ENCODE data around the gene HOXB5.

The HOXB5 gene

GRCh38 chr17:48615047-48615962, 21.7 kb upstream of the HOXB5 start, which contains the start of gene HOXB8:
TSS of gene HOXB8 (minus strand) at chr17:48615292. CDS start at chr17:48614704, 588 bp downstream.
- no peak for DNase-seq

DNA sequence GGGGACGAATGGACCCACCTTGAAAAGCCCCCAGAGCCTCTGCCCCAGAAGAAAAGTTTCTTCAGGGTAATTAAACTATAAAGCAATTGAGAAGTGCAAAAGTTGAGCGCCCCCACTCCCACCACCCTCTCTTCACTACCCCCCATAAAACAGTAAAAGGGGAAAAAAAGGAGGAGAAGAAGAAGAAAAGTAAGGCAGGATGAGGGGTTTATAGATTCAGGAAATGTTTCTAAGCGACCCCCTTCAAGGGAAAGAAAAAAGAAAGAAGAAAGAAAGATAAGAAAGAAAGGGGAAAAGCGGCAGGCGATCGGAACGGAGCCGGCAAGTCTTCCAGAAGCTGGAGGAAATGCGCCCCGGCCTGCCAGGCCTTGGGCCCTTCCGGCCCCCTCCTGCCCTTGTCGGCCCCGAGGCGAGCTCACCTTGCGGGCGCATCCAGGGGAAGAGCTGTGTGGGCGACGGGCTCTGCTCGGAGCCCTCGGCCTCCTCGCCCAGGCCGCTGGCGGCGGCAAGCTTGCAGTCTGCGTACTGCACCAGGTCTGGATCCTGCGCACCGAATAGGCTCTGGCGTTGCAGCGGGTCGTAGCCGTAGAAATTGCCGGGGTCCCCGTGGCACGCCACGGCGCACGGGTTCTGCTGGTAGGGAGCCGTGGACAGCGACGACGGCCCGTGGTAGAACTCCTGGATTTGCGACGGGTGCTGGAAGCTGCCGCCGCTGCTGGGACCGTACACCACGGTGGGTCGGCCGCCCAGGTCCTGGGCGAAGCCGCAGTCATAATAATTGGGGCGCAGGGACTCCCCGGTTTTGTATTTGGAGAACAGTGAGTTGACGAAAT, 20.5 kb upstream of the HOXB5 start:
- DNase-seq = no peak

DNA sequence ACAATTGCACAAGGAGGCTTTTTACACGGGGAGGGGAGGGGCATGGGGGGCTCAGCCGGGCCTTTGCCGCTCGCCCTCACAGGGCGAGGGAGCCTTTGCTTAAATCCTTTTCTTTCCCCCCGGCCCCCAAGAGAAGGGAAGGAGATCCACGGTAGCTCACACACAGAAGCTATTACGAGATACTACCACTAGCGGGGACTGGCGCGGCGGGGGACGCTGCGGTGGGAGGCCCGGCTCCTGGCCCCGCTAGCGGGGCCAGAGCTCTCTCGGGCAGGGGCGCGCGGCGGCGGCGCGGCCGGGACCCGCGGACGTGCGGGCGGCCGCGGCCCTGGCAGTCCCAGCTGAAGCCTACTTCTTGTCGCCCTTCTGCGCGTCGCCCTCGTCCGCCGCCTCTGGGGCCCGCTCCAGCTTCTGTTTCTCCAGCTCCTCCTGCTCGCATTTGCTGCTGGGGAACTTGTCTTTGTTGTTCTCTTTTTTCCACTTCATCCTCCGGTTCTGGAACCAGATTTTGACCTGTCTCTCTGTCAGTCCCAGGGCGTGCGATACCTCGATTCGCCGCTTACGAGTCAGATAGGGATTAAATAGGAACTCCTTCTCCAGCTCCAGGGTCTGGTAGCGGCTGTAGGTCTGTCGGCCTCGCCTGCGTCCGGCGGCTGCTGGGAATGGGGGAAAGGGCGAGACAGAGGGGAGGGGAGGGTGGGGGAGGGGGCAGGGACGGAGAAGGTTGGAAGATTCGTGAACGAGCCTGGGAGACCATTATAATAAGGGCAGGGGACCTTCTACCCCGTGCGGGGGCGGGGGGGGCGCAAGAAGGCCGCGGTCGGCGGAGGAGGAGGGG, 19.5 kb upstream of the HOXB5 start:
- DNase-seq = no peak

- no peak for DNase-seq
These were observed 18.9 kb upstream of the HOXB5 start for GRCh38 chr17:48612456-48612853.

DNA sequence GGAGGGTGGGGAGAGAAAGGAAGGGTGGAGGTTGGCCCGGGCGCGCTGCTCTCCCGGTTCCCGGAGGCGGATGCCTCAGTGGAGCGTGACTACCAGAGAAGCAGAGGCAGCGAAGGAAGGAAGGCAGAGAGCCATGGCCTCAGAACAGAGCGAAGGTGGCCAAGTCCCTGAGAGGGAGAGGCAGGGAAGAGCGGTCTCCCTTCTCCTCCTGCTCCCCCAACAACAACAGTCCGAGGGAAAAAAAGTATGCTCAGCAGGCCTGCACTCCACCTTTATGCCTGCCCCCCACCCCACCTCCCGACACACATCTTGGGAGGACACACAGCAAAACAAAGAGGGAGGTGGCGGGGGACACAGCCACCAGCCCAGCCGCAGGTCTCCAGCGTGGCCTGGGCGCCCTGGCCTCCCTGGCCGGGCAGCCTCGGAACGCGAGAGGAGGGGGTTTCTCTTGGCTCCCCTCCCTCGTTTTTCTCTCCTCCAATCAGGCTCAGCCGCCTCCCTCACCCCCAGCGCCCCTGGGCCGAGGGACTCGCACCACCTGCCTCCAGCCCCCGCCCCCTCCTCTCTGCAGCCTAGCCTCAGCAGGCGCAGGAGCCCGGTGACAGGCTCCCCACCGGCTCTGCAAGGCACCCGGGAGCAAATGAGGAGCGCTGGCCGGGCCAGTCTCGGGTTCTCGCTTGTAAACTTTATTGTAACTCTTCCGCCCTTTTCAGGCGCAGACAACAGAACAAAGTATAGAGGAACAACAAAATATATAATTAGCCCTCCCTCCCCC, 18.3 kb upstream of the HOXB5 start:
- no peak for DNase-seq

- no peak for DNase-seq
These were observed 17.6 kb upstream of the HOXB5 start for GRCh38 chr17:48611213-48611612.

DNA sequence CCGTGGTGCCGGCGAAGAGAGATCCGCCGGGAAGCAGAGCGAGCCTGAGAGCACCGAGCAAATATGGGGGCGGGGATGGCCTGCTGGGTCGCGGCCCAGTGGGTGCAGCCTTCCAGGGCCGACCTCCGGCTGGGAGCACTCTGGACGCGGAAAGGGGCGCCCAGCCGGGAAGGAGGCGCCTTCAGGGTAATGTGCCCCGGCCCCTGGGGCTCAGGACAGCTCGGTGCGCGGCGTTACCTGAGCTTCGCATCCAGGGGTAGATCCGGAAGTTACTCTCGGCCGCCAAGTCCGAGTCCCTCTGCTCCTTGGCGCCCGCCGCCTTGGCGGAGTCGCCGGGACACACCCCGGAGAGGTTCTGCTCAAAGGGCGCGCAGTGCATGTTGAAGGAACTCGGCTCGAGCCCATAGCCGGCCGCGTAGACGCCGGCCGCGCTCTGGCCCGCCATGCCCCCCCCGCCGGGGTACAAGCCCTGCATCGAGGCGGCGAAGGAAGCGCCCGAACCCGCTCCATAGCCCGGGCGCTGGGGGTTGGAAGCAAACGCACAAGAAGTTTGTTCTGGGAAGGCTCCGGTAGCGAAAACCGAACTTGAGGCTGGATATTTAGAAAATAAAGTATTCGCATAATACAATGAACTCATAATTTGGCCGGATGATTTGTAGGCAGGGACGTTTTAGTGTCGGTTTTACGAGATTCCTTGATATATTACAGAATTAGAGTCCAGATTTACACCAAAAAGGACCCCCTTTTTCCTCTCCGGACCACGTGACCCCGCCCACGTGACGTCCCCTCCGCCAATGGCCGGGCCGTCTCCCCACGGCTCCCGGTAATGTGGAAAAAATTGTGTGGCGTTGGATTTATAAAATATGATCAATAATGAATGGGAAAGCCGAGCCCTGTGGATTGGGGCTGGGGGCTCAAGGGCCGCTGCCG, 17.0 kb upstream of the HOXB5 start, which contains the start of gene HOXB7:
HOXB7 (minus strand) TSS at position 736 of the 930 bp plus-strand sequence; CDS start at position 637, 99 bp downstream.
- DNase-seq = peak; percentile 56

GRCh38 chr17:48609759-48610281, 16.2 kb upstream of the HOXB5 start:
- DNase-seq = no peak

GRCh38 chr17:48609033-48609432, 15.5 kb upstream of the HOXB5 start:
- no peak for DNase-seq

GRCh38 chr17:48608494-48608834, 14.9 kb upstream of the HOXB5 start:
- no peak for DNase-seq

- DNase-seq = no peak
These were observed 13.5 kb upstream of the HOXB5 start for GRCh38 chr17:48606892-48607614.

DNA sequence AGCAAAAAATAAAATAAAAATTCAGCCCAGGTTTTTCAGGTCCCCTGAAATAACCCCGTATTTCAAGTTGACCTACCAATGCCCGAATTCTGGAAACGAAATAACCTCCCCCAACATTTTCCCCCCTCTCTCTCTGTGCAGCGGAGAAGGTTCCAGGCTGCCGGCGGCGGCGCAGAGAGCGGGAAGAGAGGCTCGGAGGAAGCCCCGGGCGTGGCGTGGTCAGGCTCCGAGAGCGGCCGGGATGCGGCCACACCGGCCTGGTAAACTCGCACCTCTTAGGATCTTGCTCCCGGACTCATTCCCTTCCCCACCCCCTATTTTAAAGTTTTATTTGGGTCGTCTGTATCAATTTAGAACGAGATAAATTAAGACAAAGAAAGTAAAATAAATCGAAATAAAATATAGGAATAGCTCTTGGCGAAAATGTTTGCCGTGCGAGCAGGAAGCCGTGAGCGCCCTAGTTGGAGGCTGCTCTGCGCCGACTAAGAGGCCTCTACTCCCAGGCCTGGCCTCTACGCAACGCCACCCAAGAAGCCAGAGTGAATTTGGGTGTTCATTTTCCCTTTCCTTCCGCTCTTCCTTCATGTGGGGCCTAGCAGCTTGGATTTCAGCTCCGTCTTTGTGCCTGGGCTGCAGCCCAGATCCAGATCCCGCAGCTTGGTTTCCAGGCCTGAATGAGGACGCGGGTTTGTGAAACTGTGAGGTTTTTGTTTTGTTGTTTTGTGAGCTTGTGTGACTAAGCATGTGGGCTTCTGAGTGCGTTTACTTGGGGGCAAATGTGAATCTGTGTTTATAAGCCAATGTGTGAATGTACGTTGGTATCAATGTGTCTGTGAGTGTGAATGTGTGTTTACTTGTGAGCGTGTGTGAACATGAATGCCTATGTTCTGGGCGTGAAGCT, 12.7 kb upstream of the HOXB5 start:
- DNase-seq = no peak

GRCh38 chr17:48605409-48605919, 11.9 kb upstream of the HOXB5 start:
- no peak for DNase-seq

GRCh38 chr17:48604770-48605329, 11.3 kb upstream of the HOXB5 start, which contains the start of gene HOXB6:
TSS of gene HOXB6 (minus strand) at chr17:48604986. CDS start at chr17:48598150, 6,836 bp downstream.
- no peak for DNase-seq

- DNase-seq = no peak
These were observed 10.6 kb upstream of the HOXB5 start for GRCh38 chr17:48603959-48604769.

DNA sequence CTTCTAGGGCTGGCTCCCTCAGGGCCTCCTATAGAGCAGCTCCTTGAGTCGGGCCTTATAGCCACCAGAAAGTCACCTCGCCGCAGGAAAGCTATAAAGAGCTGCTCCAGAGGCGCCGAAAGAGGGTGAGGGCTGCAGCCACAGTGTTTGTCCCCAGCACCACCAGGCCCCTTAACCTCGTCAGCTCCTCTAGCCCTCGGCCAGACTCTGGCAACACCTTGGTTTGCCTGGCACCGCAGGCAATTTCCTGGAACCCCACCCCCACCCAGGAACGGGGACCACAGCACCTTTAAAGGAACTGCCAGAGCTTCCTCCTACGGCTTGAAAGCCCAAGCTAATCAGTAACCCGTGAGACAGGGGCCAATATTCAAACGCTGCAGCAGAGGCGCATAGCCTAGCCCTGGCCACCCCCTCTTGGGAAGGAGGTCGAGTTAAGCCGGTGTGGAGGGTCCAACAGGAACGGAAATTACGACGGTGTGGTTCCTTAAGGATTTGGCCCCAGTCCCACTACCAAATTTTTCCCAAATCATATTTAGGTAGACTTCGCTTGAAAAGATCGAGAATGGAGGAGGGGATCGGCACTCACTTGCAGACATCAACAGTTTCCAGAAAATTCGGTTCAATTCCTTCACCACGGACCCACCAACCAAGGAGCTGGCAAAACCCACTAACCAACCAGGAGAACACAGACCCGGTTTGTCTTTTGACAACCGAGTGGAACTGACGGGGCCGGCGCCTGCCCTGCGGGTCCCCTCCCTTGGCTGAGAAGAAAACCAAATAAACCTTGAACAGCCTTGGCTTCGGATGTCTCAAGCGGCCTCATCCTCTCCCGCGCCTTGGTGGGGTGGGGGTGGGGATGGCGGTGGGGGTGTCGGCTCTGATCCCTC, 8.2 kb upstream of the HOXB5 start:
- DNase-seq = no peak
